Nucleus accumbens (tissue), 56 donors: ENCODE results near the gene TUBA4B.
A peak's percentile ranks its signal among the peaks of the same experiment; 100 is the strongest.
"Not testable (repeated sequence)": the region's sequence is repeated elsewhere in the genome, so short reads cannot be mapped to it uniquely, and the experiment has no call there.

Experiments used
- DNase-seq, 56 donors: peaks; one replicate each; lab custom pipeline; 2025; lab: John Stamatoyannopoulos, UW

Gene TUBA4B

DNA sequence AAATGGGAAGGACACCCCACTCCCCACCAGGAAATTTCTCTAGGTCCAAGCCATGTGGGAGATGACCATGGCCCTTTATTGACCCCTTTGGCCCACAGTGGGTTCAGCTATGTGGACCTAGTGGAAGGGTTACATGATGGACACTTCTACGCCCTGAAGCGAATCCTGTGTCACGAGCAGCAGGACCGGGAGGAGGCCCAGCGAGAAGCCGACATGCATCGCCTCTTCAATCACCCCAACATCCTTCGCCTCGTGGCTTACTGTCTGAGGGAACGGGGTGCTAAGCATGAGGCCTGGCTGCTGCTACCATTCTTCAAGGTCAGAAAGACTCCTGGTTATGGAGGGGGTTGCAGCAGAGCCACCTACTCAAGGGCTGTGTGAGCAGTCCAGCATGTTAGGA is 6.5 kb upstream of the TUBA4B start:
- no peak for DNase-seq

DNA sequence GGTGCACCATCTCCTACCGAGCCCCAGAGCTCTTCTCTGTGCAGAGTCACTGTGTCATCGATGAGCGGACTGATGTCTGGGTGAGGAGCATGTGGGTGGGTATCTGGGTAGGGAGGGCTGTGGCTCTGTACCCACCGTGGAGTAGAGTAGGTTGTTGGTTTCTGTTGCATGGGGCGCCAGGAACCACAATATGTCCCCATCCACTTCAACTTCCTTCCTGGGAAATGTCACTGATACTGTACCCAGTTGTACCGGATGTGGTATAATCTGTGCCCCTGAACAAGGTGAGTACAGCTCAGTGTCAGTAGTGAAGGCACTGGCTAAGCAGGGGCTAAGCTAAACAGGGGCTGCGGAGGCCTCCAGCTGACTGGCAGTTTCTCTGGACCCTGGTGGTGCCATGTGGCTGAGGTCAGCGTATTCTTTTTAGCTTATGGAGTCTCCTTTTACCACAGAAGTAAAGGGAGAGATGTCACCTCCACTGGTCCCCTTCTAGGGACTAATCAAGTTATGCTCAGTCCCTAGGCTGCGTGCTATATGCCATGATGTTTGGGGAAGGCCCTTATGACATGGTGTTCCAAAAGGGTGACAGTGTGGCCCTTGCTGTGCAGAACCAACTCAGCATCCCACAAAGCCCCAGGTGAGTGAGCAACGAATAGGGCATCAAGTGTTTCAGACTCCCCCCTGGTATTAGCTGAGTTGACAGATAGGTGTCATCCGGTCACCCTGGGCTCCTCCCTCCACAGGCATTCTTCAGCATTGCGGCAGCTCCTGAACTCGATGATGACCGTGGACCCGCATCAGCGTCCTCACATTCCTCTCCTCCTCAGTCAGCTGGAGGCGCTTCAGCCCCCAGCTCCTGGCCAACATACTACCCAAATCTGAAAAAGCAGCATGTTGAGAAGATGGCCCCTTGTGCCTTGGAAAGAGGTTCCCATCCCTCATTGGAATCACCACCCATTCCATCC is 5.1 kb upstream of the TUBA4B start:
- DNase-seq: no peak

DNA sequence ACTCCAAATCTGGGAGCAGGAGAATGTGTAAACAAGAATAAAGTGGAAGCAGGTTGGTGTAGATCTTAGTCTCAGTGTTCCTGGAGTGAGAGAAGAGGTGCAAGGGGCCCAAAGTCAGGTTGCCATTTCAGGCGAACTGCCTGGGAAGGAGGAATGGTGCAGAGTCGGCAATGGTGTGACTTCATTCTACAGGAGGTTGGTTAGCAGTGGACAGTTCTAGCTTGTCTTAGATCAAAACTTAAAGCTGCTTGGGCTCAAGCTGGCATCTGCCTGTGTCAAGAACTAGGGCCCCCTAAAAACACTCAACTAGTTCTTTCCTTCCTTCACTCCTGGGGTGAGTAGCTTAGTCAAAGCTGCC is 4.2 kb upstream of the TUBA4B start:
- DNase-seq: no peak

GRCh38 chr2:219249203-219249980 is 3.7 kb upstream of the TUBA4B start:
- DNase-seq: peak in 50 of 56 donors; percentile 14 to 76 (median 44)

DNA sequence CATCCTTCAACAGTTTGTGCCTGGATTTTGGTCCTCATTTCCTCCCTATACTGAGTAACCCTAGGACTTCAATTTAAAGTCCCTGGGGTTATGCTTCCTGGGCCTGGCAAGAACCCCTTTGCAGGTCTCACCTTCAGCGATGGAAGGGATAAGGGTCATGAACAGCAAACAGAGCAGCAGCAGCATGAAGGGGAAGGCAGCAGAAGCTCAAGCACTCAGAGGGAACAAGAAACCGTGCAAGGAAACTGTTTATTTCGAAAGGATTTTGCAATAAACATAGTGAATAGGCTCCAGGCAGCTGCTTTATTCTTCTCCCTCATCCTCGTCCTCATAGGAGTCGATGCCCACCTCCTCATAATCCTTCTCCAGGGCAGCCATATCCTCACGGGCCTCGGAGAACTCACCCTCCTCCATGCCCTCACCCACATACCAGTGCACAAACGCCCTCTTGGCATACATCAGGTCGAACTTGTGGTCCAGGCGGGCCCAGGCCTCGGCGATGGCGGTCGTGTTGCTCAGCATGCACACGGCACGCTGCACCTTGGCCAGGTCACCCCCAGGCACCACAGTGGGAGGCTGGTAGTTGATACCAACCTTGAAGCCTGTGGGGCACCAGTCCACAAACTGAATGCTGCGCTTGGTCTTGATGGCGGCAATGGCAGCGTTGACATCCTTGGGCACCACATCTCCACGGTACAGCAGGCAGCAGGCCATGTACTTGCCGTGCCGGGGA is 2.8 kb upstream of the TUBA4B start:
- no peak for DNase-seq

- DNase-seq: no peak
These were observed 1.4 kb upstream of the TUBA4B start for GRCh38 chr2:219251656-219252055.

GRCh38 chr2:219252084-219252483 is 959 bp upstream of the TUBA4B start:
- no peak for DNase-seq

DNA sequence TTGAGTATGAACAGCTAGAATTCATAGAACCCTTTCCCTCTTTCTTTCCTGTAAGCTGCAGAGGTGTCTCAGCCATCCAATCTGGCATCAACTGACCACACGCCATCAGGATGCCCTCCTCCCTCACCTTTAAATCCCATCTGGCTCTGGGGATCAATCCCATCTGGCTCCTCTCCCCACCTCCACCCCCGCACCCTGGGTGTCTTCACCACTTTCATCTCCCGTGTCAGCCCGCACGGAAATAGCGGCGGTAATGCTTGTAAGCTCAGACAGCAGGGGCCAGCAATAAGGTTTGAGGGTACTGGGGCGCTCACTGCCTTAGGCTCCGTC is 508 bp upstream of the TUBA4B start:
- DNase-seq: peak in 10 of 56 donors; percentile 9 to 61 (median 17)

DNA sequence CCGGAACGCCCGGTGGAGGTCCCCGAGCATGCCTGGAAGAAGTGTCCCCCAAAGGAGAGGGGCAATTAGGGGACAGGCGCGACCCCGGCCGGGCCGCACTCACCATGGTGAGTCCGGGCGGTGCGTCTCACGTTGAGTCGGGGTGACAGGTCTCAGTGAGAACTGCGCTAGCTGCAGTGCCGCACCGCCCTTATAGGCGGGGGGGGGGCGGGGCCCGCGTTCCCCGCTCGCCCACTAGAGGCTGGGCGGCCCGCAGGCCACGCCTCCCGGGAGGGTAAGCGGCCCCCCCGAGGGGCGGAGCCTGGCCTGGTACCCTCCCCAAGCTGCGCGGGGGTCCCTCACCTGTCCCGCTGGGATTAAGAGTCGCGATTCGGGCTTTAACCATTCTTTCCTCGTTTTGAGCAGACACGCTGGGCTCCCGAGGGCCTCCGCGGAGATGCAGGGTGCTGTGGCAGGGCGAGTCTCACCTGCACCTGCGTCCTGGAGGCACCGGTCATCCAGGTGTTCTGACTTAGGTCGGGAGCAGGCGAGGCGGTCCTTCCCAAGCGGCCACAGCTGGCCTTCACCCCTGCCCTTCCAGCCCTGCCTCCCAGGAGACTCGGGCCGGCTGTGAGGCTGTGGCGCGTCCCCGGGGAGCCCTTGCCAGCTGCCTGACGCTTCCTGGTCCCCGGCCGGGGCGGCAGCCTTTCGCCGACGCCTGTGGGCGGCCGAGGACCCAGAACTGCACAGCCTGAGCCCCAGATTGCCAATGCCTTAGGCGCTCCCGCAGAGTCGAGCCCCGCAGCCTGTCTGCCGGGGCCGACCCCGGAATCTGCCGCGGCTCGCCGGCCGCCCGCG is 928 bp downstream of the TUBA4B start, which contains the start of gene TUBA4A:
TSS of gene TUBA4A (minus strand) at position 166 of the 837 bp plus-strand sequence. CDS start at position 106, 60 bp downstream.
- DNase-seq: peak; percentile 17 to 89 (median 70)

DNA sequence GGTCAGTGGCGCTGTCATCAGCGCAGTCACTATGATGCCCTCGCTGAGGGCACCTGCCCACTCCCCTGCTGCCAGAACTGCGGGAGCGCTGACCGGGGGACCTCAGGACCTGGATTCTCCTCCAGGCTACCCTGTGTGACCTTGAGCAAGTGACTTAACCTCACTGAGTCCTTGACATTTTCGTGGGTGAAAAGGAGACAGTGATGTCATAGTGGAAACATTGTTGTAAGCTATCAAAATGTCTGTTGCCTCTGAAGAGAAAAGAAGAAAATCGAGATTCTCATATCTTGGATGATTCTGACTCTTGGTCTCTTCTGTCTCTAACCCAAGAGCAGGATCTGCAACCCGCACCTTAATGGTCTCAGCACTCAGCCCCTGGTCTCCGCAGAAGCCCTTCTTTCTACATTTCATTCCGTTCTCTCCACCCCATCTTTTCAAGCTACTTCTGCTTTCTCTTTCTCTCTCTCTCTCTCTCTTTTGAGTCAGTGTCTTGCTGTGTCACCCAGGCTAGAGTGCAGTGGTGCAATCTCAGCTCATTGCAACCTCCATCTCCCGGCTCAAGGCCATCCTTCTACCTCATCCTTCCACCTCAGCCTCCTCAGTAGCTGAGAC is 1.7 kb downstream of the TUBA4B start:
- no peak for DNase-seq

GRCh38 chr2:219258942-219259341 is 5.9 kb downstream of the TUBA4B start:
- not testable (repeated sequence) for DNase-seq

GRCh38 chr2:219261024-219261855 is 8.2 kb downstream of the TUBA4B start:
- DNase-seq: no peak

DNA sequence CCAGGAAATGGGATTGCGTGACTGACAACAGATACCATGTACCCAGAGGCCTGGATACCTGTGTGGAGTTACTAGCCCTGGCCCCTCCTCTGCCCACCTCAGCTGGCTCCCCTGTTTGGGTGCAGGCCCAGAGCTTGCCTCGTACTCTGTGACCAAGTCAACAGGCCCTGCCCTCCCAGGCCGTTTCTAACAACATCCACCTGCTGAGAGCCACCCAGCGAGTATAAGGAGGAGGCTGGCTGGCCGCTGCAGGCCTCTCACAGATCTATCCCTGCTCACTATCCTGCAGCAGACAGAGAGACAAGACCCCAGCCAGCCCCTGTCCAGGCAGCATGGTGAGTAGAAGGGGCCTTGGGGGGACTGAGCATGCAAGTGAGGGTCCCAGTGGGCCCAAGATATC is 13.2 kb downstream of the TUBA4B start:
- DNase-seq: no peak

DNA sequence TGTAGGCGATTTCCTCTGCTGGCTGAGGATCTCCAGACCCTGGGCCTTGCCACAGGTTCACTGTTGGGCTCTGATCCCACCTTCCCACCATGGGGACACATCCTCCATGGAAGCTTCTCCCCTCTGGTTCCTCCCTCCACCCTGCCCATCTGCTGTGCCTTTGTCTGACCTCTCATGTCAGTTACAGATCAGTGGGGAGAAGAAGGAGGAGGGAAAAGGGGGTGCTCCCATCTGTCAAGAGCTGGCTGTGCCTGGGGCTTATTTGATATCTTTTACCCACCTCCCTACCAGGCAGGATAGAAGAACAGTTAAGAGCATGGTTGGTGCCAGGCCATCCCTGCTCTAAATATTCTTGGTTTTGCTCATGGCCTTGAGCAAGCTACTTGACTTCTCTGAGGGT is 13.8 kb downstream of the TUBA4B start:
- no peak for DNase-seq

GRCh38 chr2:219268294-219268693 is 15.3 kb downstream of the TUBA4B start:
- DNase-seq: no peak

DNA sequence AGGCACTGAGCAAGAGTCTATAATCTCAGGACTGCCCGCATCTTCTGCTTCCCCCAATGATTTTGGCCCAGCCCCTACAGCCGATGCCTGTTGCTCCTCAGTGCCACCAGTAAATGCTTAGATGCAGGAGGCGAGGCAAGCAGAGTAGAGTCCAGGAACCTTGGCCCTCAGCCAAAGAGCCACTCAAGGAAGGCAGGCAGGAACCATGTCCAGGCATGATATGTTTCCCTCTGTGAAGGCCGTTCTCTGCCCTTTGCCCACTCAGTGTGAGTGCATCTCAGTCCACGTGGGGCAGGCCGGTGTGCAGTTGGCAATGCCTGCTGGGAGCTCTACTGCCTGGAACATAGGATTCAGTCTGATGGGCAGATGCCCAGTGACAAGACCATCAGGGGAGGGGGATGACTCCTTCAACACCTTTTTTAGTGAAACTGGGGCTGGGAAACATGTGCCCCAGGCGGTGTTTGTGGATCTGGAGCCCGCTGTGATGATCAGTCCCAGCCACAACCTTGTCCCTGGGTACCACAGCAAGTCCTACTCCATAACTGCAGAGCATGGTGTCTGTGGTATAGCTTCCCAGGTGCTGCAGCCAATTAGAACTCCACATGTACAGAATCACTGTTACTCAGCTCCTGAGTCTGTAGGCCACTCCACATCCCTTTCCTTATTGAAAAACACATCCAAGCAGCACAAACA is 16.5 kb downstream of the TUBA4B start:
- DNase-seq: no peak

- DNase-seq: no peak
These were observed 17.0 kb downstream of the TUBA4B start for GRCh38 chr2:219270055-219270372.

GRCh38 chr2:219271021-219271420 is 18.0 kb downstream of the TUBA4B start:
- no peak for DNase-seq
